ENCODE measurements around the gene NTRK2.
A peak's percentile ranks its signal among the peaks of the same experiment; 100 is the strongest.

Gene NTRK2

GRCh38 chr9:84843175-84843824 lies 173.8 kb downstream of the NTRK2 start:
- DNase-seq (ENCODE audit: low read depth), result no peak
- TF ChIP-seq, protein P1, sequence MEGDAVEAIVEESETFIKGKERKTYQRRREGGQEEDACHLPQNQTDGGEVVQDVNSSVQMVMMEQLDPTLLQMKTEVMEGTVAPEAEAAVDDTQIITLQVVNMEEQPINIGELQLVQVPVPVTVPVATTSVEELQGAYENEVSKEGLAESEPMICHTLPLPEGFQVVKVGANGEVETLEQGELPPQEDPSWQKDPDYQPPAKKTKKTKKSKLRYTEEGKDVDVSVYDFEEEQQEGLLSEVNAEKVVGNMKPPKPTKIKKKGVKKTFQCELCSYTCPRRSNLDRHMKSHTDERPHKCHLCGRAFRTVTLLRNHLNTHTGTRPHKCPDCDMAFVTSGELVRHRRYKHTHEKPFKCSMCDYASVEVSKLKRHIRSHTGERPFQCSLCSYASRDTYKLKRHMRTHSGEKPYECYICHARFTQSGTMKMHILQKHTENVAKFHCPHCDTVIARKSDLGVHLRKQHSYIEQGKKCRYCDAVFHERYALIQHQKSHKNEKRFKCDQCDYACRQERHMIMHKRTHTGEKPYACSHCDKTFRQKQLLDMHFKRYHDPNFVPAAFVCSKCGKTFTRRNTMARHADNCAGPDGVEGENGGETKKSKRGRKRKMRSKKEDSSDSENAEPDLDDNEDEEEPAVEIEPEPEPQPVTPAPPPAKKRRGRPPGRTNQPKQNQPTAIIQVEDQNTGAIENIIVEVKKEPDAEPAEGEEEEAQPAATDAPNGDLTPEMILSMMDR (IDR thresholded peaks at IDR 0.05; ENCODE audit: low read depth, low read length, missing control alignments), result no peak
- in situ Hi-C loops (cut with HindIII; ENCODE audit: low sequenced_read_pairs), result no loop called here
- H3K4me3 ChIP-seq (ENCODE audit: low read depth, low read length), result no peak overlapping the region

DNA sequence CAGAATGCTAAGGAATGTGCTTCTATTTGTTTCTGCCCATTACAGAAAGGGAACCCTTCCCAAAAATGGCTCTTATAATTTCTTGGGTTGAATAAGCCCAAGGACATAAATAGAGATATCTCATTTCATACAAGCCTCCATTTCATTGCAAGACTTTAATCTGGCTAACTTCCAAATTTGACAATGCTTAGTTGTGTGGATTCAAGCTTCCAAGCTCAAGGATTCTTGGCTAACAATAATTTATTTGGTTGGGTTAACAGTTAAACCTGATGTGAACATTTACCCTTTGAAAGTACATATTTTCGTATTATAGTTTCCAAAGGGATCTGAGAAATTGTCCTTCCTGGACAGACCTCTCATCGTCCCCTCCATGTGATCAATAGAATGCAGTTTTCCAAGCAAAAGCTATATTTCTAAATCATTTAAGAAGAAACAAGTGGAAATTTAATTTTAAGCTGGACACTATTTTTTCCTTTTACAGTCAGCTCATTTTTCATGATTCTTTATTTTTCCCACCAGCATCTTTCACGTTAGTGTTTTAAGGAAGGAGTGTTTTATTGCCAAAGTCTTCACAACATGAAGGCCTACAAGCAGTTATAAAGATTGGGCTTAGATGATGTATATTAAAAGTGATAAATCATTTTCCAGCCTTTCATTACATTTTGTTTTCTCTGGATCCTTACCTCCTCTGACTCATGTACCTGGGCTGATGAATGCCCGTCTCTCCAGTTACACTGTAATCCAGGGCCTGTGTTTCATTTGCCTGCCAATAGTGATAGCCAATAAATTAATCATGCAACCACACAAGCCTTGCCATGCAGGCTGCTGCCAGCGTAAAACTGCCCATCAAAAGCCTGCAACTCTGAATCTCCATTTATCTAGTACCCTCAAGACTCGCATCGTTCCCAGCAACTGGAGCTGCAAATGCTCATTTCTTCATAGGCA lies 176.7 kb downstream of the NTRK2 start:
- in situ Hi-C loops (cut with HindIII; ENCODE audit: low sequenced_read_pairs), result no loop called here
- DNase-seq (ENCODE audit: low read depth), result no peak
- TF ChIP-seq, protein P1 (IDR thresholded peaks at IDR 0.05; ENCODE audit: low read depth, low read length, missing control alignments), result no peak
- H3K4me3 ChIP-seq (ENCODE audit: low read depth, low read length), result no peak overlapping the region

- in situ Hi-C loops (cut with HindIII; ENCODE audit: low sequenced_read_pairs), result no loop called here
- TF ChIP-seq, protein P1 (IDR thresholded peaks at IDR 0.05; ENCODE audit: low read depth, low read length, missing control alignments), result no peak
- H3K4me3 ChIP-seq (ENCODE audit: low read depth, low read length), result no peak overlapping the region
- no peak for DNase-seq (ENCODE audit: low read depth)
These were observed 177.4 kb downstream of the NTRK2 start for GRCh38 chr9:84846906-84847305.

GRCh38 chr9:84849049-84849448 lies 179.5 kb downstream of the NTRK2 start:
- TF ChIP-seq, protein P1 (IDR thresholded peaks at IDR 0.05; ENCODE audit: low read depth, low read length, missing control alignments), result no peak
- H3K4me3 ChIP-seq (ENCODE audit: low read depth, low read length), result no peak overlapping the region
- in situ Hi-C loops (cut with HindIII; ENCODE audit: low sequenced_read_pairs), result no loop called here

DNA sequence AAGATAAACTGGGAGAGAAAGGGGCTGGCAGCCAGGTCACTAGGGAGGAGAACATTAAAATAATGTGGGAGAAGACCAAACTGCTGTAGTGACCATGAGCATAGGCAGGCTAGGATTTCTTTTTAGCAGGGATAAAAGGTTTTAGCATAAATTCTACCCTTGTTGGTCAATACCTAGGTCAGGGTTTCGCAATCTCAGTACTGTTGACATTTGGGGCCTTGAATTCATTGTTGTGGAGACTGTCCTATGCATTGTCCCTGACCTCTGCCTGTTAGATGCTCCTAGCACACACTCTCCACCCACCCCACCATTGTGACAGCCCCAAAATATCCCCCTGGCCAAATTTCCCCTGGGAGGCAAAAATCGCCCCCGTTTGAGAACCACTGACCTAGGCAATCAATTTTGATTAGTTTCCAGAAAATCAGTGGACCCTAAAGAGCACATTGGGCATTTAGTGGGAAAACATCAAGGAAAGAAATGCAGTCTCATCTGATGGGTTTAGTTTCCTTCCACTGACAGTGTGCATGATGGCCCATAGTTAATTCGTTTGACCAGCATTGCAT lies 181.4 kb downstream of the NTRK2 start:
- in situ Hi-C loops (cut with HindIII; ENCODE audit: low sequenced_read_pairs), result no loop called here
- TF ChIP-seq, protein P1 (IDR thresholded peaks at IDR 0.05; ENCODE audit: low read depth, low read length, missing control alignments), result no peak
- DNase-seq (ENCODE audit: low read depth), result no peak
- no peak overlapping the region for H3K4me3 ChIP-seq (ENCODE audit: low read depth, low read length)

More at GRCh38 chr9:84849049-84849448, 179.5 kb downstream of the NTRK2 start:
- DNase-seq (ENCODE audit: low read depth), result no peak

GRCh38 chr9:84851935-84852585 lies 182.5 kb downstream of the NTRK2 start:
- TF ChIP-seq, protein P1 (IDR thresholded peaks at IDR 0.05; ENCODE audit: low read depth, low read length, missing control alignments), result no peak
- no peak overlapping the region for H3K4me3 ChIP-seq (ENCODE audit: low read depth, low read length)
- in situ Hi-C loops (cut with HindIII; ENCODE audit: low sequenced_read_pairs), result no loop called here
- DNase-seq (ENCODE audit: low read depth), result peak; percentile 98
